ENCODE results near the gene CTCFL.

CTCFL gene

GRCh38 chr20:57484772-57485171, 40.2 kb downstream of the CTCFL start:
- H3K27me3 ChIP-seq (ENCODE audit: insufficient read depth, low read length, poor library complexity): peaks cover 37% of the 10 kb centered on the region
- no peaks in the 10 kb centered on the region; the same call in 1 of the 2 replicates for H4K20me1 ChIP-seq (ENCODE audit: insufficient read depth, low read length)
- ATAC-seq (ENCODE audit: insufficient read depth, low read depth) (no peak), DNase-seq (no peak)
- H3K9me3 ChIP-seq (ENCODE audit: insufficient read depth, low read length, severe bottlenecking): no peaks in the 10 kb centered on the region
- H3K9ac ChIP-seq (ENCODE audit: low read depth, low read length): no peak overlapping the region
- no peak overlapping the region for H2AFZ ChIP-seq (ENCODE audit: low read depth, low read length)
- no peak overlapping the region for H3K4me2 ChIP-seq (ENCODE audit: insufficient read depth, low read length)
- TF ChIP-seq CTCF (IDR thresholded peaks at IDR 0.05; ENCODE audit: borderline replicate concordance, extremely low read depth, low read length, poor library complexity, severe bottlenecking): no peak
- TF ChIP-seq EZH2 (IDR thresholded peaks at IDR 0.05; ENCODE audit: borderline replicate concordance, low read depth, low read length, severe bottlenecking): no peak
- no peak overlapping the region for H3K27ac ChIP-seq (ENCODE audit: low read length)
- no peak overlapping the region for H3K4me3 ChIP-seq (ENCODE audit: low read depth in 1 of 2, low read length in 2 of 2)
- no peaks in the 10 kb centered on the region for H3K79me2 ChIP-seq (ENCODE audit: insufficient read depth, low read length)
- H3K36me3 ChIP-seq (ENCODE audit: insufficient read depth, low read length): no peaks in the 10 kb centered on the region
- peaks cover 10% of the 10 kb centered on the region for H3K4me1 ChIP-seq (ENCODE audit: insufficient read depth, low read length)

GRCh38 chr20:57483287-57484050, 41.5 kb downstream of the CTCFL start:
- no peak overlapping the region for H3K9ac ChIP-seq (ENCODE audit: low read depth, low read length)
- no peak for ATAC-seq (ENCODE audit: insufficient read depth, low read depth)

GRCh38 chr20:57482796-57483195, 42.1 kb downstream of the CTCFL start:
- Histone ChIP-seq H3K36me3 (ENCODE audit: insufficient read depth, low read length) (no peaks in the 10 kb centered on the region), H3K9me3 (ENCODE audit: insufficient read depth, low read length, severe bottlenecking) (no peaks in the 10 kb centered on the region), H3K27me3 (ENCODE audit: insufficient read depth, low read length, poor library complexity) (peaks cover 39% of the 10 kb centered on the region), H3K4me2 (ENCODE audit: insufficient read depth, low read length) (no peak overlapping the region), H3K9ac (ENCODE audit: low read depth, low read length) (no peak overlapping the region), H4K20me1 (ENCODE audit: insufficient read depth, low read length) (no peaks in the 10 kb centered on the region; the same call in 1 of the 2 replicates), H3K79me2 (ENCODE audit: insufficient read depth, low read length) (no peaks in the 10 kb centered on the region), H3K27ac (ENCODE audit: low read length) (no peak overlapping the region), H3K4me1 (ENCODE audit: insufficient read depth, low read length) (peaks cover 10% of the 10 kb centered on the region), H3K4me3 (ENCODE audit: low read depth in 1 of 2, low read length in 2 of 2) (no peak overlapping the region), H2AFZ (ENCODE audit: low read depth, low read length) (no peak overlapping the region)
- ATAC-seq (ENCODE audit: insufficient read depth, low read depth): no peak
- TF ChIP-seq CTCF (IDR thresholded peaks at IDR 0.05; ENCODE audit: borderline replicate concordance, extremely low read depth, low read length, poor library complexity, severe bottlenecking): no peak
- TF ChIP-seq EZH2 (IDR thresholded peaks at IDR 0.05; ENCODE audit: borderline replicate concordance, low read depth, low read length, severe bottlenecking): no peak
- DNase-seq: no peak

More at GRCh38 chr20:57483287-57484050, 41.5 kb downstream of the CTCFL start:
- Histone ChIP-seq H3K36me3 (ENCODE audit: insufficient read depth, low read length) (no peaks in the 10 kb centered on the region), H3K9me3 (ENCODE audit: insufficient read depth, low read length, severe bottlenecking) (no peaks in the 10 kb centered on the region), H3K27me3 (ENCODE audit: insufficient read depth, low read length, poor library complexity) (peaks cover 37% of the 10 kb centered on the region), H3K4me1 (ENCODE audit: insufficient read depth, low read length) (peaks cover 10% of the 10 kb centered on the region), H4K20me1 (ENCODE audit: insufficient read depth, low read length) (no peaks in the 10 kb centered on the region; the same call in 1 of the 2 replicates), H2AFZ (ENCODE audit: low read depth, low read length) (no peak overlapping the region), H3K79me2 (ENCODE audit: insufficient read depth, low read length) (no peaks in the 10 kb centered on the region), H3K4me3 (ENCODE audit: low read depth in 1 of 2, low read length in 2 of 2) (no peak overlapping the region), H3K4me2 (ENCODE audit: insufficient read depth, low read length) (no peak overlapping the region), H3K27ac (ENCODE audit: low read length) (no peak overlapping the region)
- TF ChIP-seq CTCF (IDR thresholded peaks at IDR 0.05; ENCODE audit: borderline replicate concordance, extremely low read depth, low read length, poor library complexity, severe bottlenecking) (no peak), EZH2 (IDR thresholded peaks at IDR 0.05; ENCODE audit: borderline replicate concordance, low read depth, low read length, severe bottlenecking) (no peak)
- no peak for DNase-seq

Data from DND-41 (cell line).